Endodermal cell (in vitro differentiated cells): ENCODE results near the gene GOLT1B. TPM values are rescaled to one million over a fixed set of nuclear protein-coding genes. Genes with fewer than 3 reads are reported as not detected.

Experiments
- DNase-seq: peaks from one replicate; pipeline ENCODE4 v3.0.0-alpha.2; 2017
- H3K27ac ChIP-seq: 2 replicates; pipeline ENCODE4 v1.5.1; 2013; ENCODE audit warnings: mild to moderate bottlenecking, low read depth, low read length, moderate library complexity
- H3K27me3 ChIP-seq: 2 replicates; pipeline ENCODE4 v1.6.1; 2013; ENCODE audit warnings: mild to moderate bottlenecking, low read length, moderate library complexity; ENCODE audit not compliant: insufficient read depth, control insufficient read depth, poor library complexity, severe bottlenecking
- H3K36me3 ChIP-seq: 2 replicates; pipeline ENCODE4 v1.7.0; 2013; ENCODE audit warnings: mild to moderate bottlenecking, low read length, moderate library complexity; ENCODE audit not compliant: control insufficient read depth, insufficient read depth
- H3K4me1 ChIP-seq: one replicate; pipeline ENCODE4 v1.7.0; 2013; ENCODE audit warnings: low read length; ENCODE audit not compliant: control insufficient read depth, insufficient read depth
- H3K4me3 ChIP-seq: 2 replicates; pipeline ENCODE4 v1.5.1; 2013; ENCODE audit warnings: mild to moderate bottlenecking, low read length, moderate library complexity
- H3K9ac ChIP-seq: 2 replicates; pipeline ENCODE4 v1.6.1; 2013; ENCODE audit warnings: mild to moderate bottlenecking, low read length, moderate library complexity; ENCODE audit not compliant: poor library complexity, severe bottlenecking; ENCODE audit errors: extremely low read depth
- H3K9me3 ChIP-seq: 2 replicates; pipeline ENCODE4 v1.6.1; 2013; ENCODE audit warnings: mild to moderate bottlenecking, low read length, moderate library complexity; ENCODE audit not compliant: control insufficient read depth
- H3K27ac Mint-ChIP-seq: 2 replicates; pipeline ENCODE4 v1.8.0; 2020; ENCODE audit warnings: mixed read lengths
- H3K27me3 Mint-ChIP-seq: 2 replicates; pipeline ENCODE4 v1.8.0; 2021; ENCODE audit warnings: mild to moderate bottlenecking, mixed read lengths; ENCODE audit not compliant: insufficient read depth
- H3K36me3 Mint-ChIP-seq: 2 replicates; pipeline ENCODE4 v1.8.0; 2020; ENCODE audit warnings: low read depth, mixed read lengths
- H3K4me1 Mint-ChIP-seq: 2 replicates; pipeline ENCODE4 v1.8.0; 2020; ENCODE audit warnings: mixed read lengths
- H3K4me3 Mint-ChIP-seq: 2 replicates; pipeline ENCODE4 v1.8.0; 2020; ENCODE audit warnings: mild to moderate bottlenecking, moderate library complexity, mixed read lengths
- H3K9me3 Mint-ChIP-seq: 2 replicates; pipeline ENCODE4 v1.8.0; 2020; ENCODE audit warnings: mild to moderate bottlenecking, mixed read lengths
- WGBS, 2 experiments: methylation state at CpG; one replicate each; pipeline versions ENCODE4 v1.1.5 to v1.1.7; 2013; ENCODE audit warnings: missing lambda C conversion rate in 2 of 2, mixed read lengths in 1 of 2; ENCODE audit not compliant: insufficient coverage in 1 of 2, insufficient read length in 1 of 2; 5-methylcytosine and 5-hydroxymethylcytosine counted together
- total RNA-seq, 2 donors: library from RNA; stranded (reverse); fragmentation: NEBNext Ultra II Directional in 1 of 2; extraction: Animal tissue kit (Norgen Biotek cat#: 25700) in 1 of 2; gene quantifications; 2 replicates in 1 of 2; 3 replicates in 1 of 2; pipeline ENCODE4 v1.2.1, GENCODE V29; 2021
- TF ChIP-seq, protein P1 (sequence below): fragments of 200-600 bp; sonication (generic); conservative IDR thresholded peaks from 2 replicates; pipeline ENCODE4 v1.5.0; 2021; ENCODE audit warnings: antibody characterized with exemption, mild to moderate bottlenecking

GOLT1B gene
- total RNA-seq, 2 donors from 2014 or later, result 38.2 to 67.2 TPM

DNA sequence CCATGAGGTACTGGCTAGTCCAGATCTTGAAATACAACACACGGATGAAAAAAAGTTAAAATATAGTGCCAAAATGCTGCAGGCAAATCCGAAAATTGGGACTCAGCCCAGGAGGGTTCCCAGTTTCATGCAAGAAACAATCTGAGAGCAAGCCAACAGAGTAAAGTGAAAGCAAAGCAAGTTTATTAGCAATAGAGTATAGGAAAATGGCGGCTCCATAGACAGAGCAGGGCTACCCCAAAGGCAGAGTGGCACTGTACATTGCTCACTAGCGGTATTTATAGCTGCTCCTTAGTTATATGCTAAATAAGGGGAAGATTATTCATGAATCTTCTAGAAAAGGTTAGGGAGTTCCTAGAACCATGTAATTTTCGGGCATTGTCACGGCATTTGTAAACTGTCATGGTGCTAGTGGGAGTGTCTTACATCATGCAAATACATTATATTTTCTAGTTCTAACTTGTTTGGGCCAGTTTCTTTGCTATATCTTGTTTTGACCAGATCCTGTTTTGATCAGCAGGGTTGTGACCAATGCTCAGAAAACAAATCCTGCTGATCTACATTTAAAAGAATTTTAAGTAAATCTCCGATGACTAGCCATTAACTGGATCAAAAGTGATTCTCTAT is 29.3 kb upstream of the GOLT1B start:
- peaks cover 48% of the 10 kb centered on the region for H3K36me3 Mint-ChIP-seq

DNA sequence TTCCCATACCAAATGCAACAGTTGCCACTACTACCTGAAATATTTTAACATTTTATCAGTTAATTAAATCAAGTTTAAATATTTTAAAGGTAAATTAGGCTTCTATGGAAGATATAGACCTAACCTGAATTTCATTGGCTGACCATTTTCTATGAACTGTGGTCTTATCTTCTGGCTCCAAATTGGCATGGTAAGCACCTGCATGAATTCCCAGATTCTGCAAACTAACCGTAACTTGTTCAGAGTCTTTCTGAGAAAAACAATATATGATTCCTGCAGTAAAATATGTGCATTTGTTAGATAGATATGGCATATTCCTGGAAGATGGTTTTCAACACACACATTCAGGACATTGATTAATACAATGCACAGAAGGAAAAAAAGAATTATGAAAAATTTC is 26.0 kb upstream of the GOLT1B start:
- Histone ChIP-seq H3K36me3 (peaks cover 87% of the 10 kb centered on the region), H3K9ac (no peak overlapping the region), H3K27ac (no peak overlapping the region), H3K4me3 (no peak overlapping the region), H3K27me3 (no peaks in the 10 kb centered on the region), H3K9me3 (no peaks in the 10 kb centered on the region), H3K4me1 (no peaks in the 10 kb centered on the region)
- H3K4me1 Mint-ChIP-seq, result no peaks in the 10 kb centered on the region
- H3K27ac Mint-ChIP-seq, result no peak overlapping the region
- H3K36me3 Mint-ChIP-seq, result peaks cover 34% of the 10 kb centered on the region
- no peak for DNase-seq
- no peaks in the 10 kb centered on the region for H3K27me3 Mint-ChIP-seq
- no peaks in the 10 kb centered on the region for H3K9me3 Mint-ChIP-seq
- 100% methylated on average over 1 of the region's 1 CpG for WGBS, 2 experiments
- TF ChIP-seq, protein P1, sequence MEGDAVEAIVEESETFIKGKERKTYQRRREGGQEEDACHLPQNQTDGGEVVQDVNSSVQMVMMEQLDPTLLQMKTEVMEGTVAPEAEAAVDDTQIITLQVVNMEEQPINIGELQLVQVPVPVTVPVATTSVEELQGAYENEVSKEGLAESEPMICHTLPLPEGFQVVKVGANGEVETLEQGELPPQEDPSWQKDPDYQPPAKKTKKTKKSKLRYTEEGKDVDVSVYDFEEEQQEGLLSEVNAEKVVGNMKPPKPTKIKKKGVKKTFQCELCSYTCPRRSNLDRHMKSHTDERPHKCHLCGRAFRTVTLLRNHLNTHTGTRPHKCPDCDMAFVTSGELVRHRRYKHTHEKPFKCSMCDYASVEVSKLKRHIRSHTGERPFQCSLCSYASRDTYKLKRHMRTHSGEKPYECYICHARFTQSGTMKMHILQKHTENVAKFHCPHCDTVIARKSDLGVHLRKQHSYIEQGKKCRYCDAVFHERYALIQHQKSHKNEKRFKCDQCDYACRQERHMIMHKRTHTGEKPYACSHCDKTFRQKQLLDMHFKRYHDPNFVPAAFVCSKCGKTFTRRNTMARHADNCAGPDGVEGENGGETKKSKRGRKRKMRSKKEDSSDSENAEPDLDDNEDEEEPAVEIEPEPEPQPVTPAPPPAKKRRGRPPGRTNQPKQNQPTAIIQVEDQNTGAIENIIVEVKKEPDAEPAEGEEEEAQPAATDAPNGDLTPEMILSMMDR, result no peak
- no peak overlapping the region for H3K4me3 Mint-ChIP-seq

More for the DNA sequence above, 29.3 kb upstream of the GOLT1B start:
- H3K4me3 ChIP-seq, result no peak overlapping the region
- Mint-ChIP-seq H3K27me3 (no peaks in the 10 kb centered on the region), H3K4me3 (no peak overlapping the region), H3K4me1 (no peaks in the 10 kb centered on the region), H3K9me3 (no peaks in the 10 kb centered on the region), H3K27ac (no peak overlapping the region)
- no peaks in the 10 kb centered on the region for H3K4me1 ChIP-seq
- H3K27ac ChIP-seq, result no peak overlapping the region
- TF ChIP-seq, protein P1, result no peak
- H3K9me3 ChIP-seq, result no peaks in the 10 kb centered on the region
- H3K36me3 ChIP-seq, result peaks cover 79% of the 10 kb centered on the region
- no peak overlapping the region for H3K9ac ChIP-seq
- no peaks in the 10 kb centered on the region for H3K27me3 ChIP-seq
- 96 to 100% methylated on average over 3 to 7 of the region's 7 CpGs for WGBS, 2 experiments
- no peak for DNase-seq

DNA sequence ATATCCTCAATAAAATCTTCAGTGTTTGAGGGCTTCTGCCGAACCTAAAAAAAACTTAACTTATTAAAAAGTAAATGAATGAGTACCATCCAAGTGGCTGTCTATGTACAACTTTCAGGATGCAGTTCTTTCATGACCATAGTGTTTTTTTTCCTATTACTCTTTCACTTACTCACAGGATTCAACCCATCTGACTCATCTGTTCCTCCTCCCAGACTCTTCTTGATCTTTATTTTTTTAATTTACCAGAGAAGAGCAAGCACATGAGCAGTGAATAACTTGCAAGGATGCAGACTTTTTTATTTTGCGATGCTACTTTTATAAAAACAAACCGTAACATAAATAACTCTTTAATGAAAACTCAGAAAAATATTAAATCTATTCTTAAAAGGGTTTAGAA is 24.6 kb upstream of the GOLT1B start:
- H3K9ac ChIP-seq, result no peak overlapping the region
- TF ChIP-seq, protein P1, result no peak
- H3K27me3 Mint-ChIP-seq, result no peaks in the 10 kb centered on the region
- H3K36me3 ChIP-seq, result peaks cover 92% of the 10 kb centered on the region
- no peak overlapping the region for H3K4me3 ChIP-seq
- peaks cover 31% of the 10 kb centered on the region for H3K36me3 Mint-ChIP-seq
- no peaks in the 10 kb centered on the region for H3K4me1 ChIP-seq
- H3K27ac Mint-ChIP-seq, result no peak overlapping the region
- DNase-seq, result no peak
- H3K9me3 ChIP-seq, result no peaks in the 10 kb centered on the region
- H3K27me3 ChIP-seq, result no peaks in the 10 kb centered on the region
- no peak overlapping the region for H3K27ac ChIP-seq
- WGBS, 2 experiments, result 100% methylated on average over 2 of the region's 3 CpGs; no CpG with 5 or more reads in 1 of the 2 experiments
- no peak overlapping the region for H3K4me3 Mint-ChIP-seq
- no peaks in the 10 kb centered on the region for H3K4me1 Mint-ChIP-seq
- H3K9me3 Mint-ChIP-seq, result no peaks in the 10 kb centered on the region
